GM12878 (cell line): ENCODE measurements around the gene PCDHGB2. TPM values are rescaled to one million over a fixed set of nuclear protein-coding genes. Genes with fewer than 3 reads are reported as not detected.

Source experiments
- ATAC-seq: fragments of 200-7000 bp; cut with Tn5 transposase; 3 replicates; pipeline ENCODE4 v1.9.1; 2020; ENCODE audit warnings: mild to moderate bottlenecking, moderate library complexity
- Bru-seq: library from RNA; stranded (reverse); fragments of 400-500 nt; gene quantifications from one replicate; lab custom pipeline; 2021; lab: Mats Ljungman, UMichigan
- BruChase-seq, 2 experiments: library from RNA; stranded (reverse); fragments of 400-500 nt; gene quantifications; one replicate each; lab custom pipeline; 2021; lab: Mats Ljungman, UMichigan
- BruUV-seq: library from RNA; stranded (reverse); fragments of 400-500 nt; replicated peaks from 2 replicates; lab custom pipeline; 2021; lab: Mats Ljungman, UMichigan
- CTCF ChIA-PET: fragments of 300-600 bp; sonication (Branson Sonifier 250); formaldehyde crosslinking; extraction: SDS; loops from one replicate; lab custom pipeline; 2021; ENCODE audit warnings: inconsistent platforms; lab: Yijun Ruan, JAX
- POLR2A ChIA-PET: fragments of 350-600 bp; formaldehyde crosslinking; extraction: SDS; loops from one replicate; lab custom pipeline; 2021; ENCODE audit warnings: inconsistent platforms; lab: Charles Lee
- RAD21 ChIA-PET: fragments of 300-600 bp; sonication (Branson Sonifier 250); formaldehyde crosslinking; loops from one replicate; lab custom pipeline; 2023; ENCODE audit warnings: antibody characterized with exemption; ENCODE audit not compliant: unreplicated experiment; lab: Charles Lee
- SMC1A ChIA-PET: fragments of 300-600 bp; sonication (Branson Sonifier 250); formaldehyde crosslinking; loops from one replicate; lab custom pipeline; 2023; ENCODE audit not compliant: unreplicated experiment, uncharacterized antibody; lab: Charles Lee
- DNase-seq: peaks from one replicate; pipeline ENCODE4 v3.0.0-alpha.2; 2011; ENCODE audit warnings: low read depth, low spot score
- FAIRE-seq: peaks from 3 replicates; lab custom pipeline; 2011; peaks lifted over from hg19 to GRCh38; lab: Jason Lieb, UNC
- H2AFZ ChIP-seq: 2 replicates; pipeline ENCODE4 v1.6.0; 2011; ENCODE audit warnings: low read depth, low read length, control low read depth; ENCODE audit not compliant: control insufficient read depth
- H3K27ac ChIP-seq: 2 replicates; pipeline ENCODE4 v1.5.1; 2011; ENCODE audit warnings: control low read depth; ENCODE audit not compliant: control insufficient read depth, insufficient read depth
- H3K27me3 ChIP-seq, 2 experiments: replicated peaks in 1 of 2; 2 replicates each; pipeline versions ENCODE4 v1.6.0 to v1.6.1; 2011; ENCODE audit warnings: low read length in 1 of 2; ENCODE audit not compliant: control insufficient read depth in 2 of 2, insufficient read depth in 2 of 2
- H3K36me3 ChIP-seq, 2 experiments: 2 replicates each; pipeline ENCODE4 v1.5.1; 2011; ENCODE audit warnings: low read length in 1 of 2; ENCODE audit not compliant: control insufficient read depth in 2 of 2, insufficient read depth in 2 of 2
- H3K4me1 ChIP-seq: 2 replicates; pipeline ENCODE4 v1.6.1; 2011; ENCODE audit warnings: mild to moderate bottlenecking, low read length, moderate library complexity, mixed read lengths; ENCODE audit not compliant: control insufficient read depth, insufficient read depth
- H3K4me2 ChIP-seq: 2 replicates; pipeline ENCODE4 v1.6.0; 2011; ENCODE audit warnings: control low read depth; ENCODE audit not compliant: control insufficient read depth, insufficient read depth
- H3K4me3 ChIP-seq: fragments of 200-600 bp; sonication (generic); 2 replicates; pipeline ENCODE4 v1.5.1; 2016
- H3K79me2 ChIP-seq: 2 replicates; pipeline ENCODE4 v1.6.0; 2011; ENCODE audit warnings: low read length; ENCODE audit not compliant: control insufficient read depth, insufficient read depth
- H3K9ac ChIP-seq: 2 replicates; pipeline ENCODE4 v1.8.0; 2011; ENCODE audit warnings: low read length, control low read depth, mixed read lengths; ENCODE audit not compliant: control insufficient read depth, insufficient read depth
- H3K9me3 ChIP-seq: replicated peaks from 3 replicates; pipeline ENCODE4 v1.5.1; 2011; ENCODE audit warnings: mild to moderate bottlenecking, low read length; ENCODE audit not compliant: control insufficient read depth, insufficient read depth
- H4K20me1 ChIP-seq: 2 replicates; pipeline ENCODE4 v1.6.0; 2011; ENCODE audit not compliant: control insufficient read depth, insufficient read depth
- CEBPZ ChIP-seq: fragments of 150-350 bp; IDR thresholded peaks from 2 replicates; pipeline ENCODE4 v1.6.1; 2016; ENCODE audit warnings: low read depth, low read length
- E2F4 ChIP-seq: IDR thresholded peaks from 2 replicates; pipeline ENCODE4 v1.6.1; 2012; ENCODE audit warnings: low read depth, low read length, improper control_type of control experiment
- FOXK2 ChIP-seq: fragments of 450-650 bp; IDR thresholded peaks from 2 replicates; pipeline ENCODE4 v1.6.1; 2017; ENCODE audit warnings: mild to moderate bottlenecking, moderate library complexity
- HDAC6 ChIP-seq: fragments of 200-600 bp; sonication (generic); IDR thresholded peaks from one replicate; pipeline ENCODE4 v1.8.0; 2017; ENCODE audit warnings: antibody characterized with exemption; ENCODE audit not compliant: unreplicated experiment
- JUND ChIP-seq: IDR thresholded peaks from 2 replicates; pipeline ENCODE4 v1.6.1; 2012; ENCODE audit warnings: low read depth, mild to moderate bottlenecking, low read length, improper control_type of control experiment, moderate library complexity
- LARP7 ChIP-seq: fragments of 450-650 bp; IDR thresholded peaks from 2 replicates; pipeline ENCODE4 v1.6.1; 2017; ENCODE audit warnings: mild to moderate bottlenecking
- MAX ChIP-seq: IDR thresholded peaks from 2 replicates; pipeline ENCODE4 v1.6.1; 2012; ENCODE audit warnings: low read depth, low read length, improper control_type of control experiment
- MEF2B ChIP-seq: fragments of 450-650 bp; IDR thresholded peaks from 2 replicates; pipeline ENCODE4 v1.6.1; 2018; ENCODE audit warnings: mild to moderate bottlenecking, moderate library complexity; ENCODE audit not compliant: partially characterized antibody, poor library complexity, severe bottlenecking
- MYB ChIP-seq: fragments of 150-350 bp; IDR thresholded peaks from 2 replicates; pipeline ENCODE4 v1.6.1; 2014; ENCODE audit warnings: mild to moderate bottlenecking, low read depth, low read length, borderline replicate concordance
- NBN ChIP-seq: fragments of 450-650 bp; IDR thresholded peaks from 2 replicates; pipeline ENCODE4 v1.6.1; 2016
- RAD21 ChIP-seq: IDR thresholded peaks from 2 replicates; pipeline ENCODE4 v1.6.1; 2011; ENCODE audit warnings: mild to moderate bottlenecking, low read depth, low read length, moderate library complexity; ENCODE audit not compliant: insufficient read depth
- RCOR1 ChIP-seq: conservative IDR thresholded peaks from 2 replicates; pipeline ENCODE4 v1.6.1; 2012; ENCODE audit warnings: low read depth, low read length, improper control_type of control experiment
- STAT1 ChIP-seq: fragments of 450-650 bp; conservative IDR thresholded peaks from 2 replicates; pipeline ENCODE4 v1.6.1; 2014; ENCODE audit warnings: antibody characterized with exemption, mild to moderate bottlenecking
- WGBS: methylation state at CpG from one replicate; pipeline ENCODE4 v1.1.6; 2016; ENCODE audit warnings: low lambda C conversion rate; ENCODE audit not compliant: insufficient replicate concordance, insufficient coverage; ENCODE audit errors: missing lambda C conversion rate; 5-methylcytosine and 5-hydroxymethylcytosine counted together
- in situ Hi-C: fragments of 300-500 bp; cut with MboI; formaldehyde crosslinking; loops from 9 replicates; pipeline ENCODE4 v1.14.3; 2018; ENCODE audit warnings: mixed read lengths
- intact Hi-C: fragments of 100-400 bp; cut with micrococcal nuclease; formaldehyde crosslinking; loops from one replicate; pipeline ENCODE4 v1.14.2; 2022; ENCODE audit not compliant: unreplicated experiment
- long read RNA-seq, 2 experiments: library from polyadenylated mRNA; unstranded; transcript quantifications; one replicate each; pipeline ENCODE4 v2.0.0, GENCODE V29; 2019 to 2020
- polyA minus RNA-seq, 3 experiments: library from RNA; depleted of rRNA, polyadenylated mRNA; stranded (reverse); fragments of >200 nt; gene quantifications; 2 replicates each; pipeline ENCODE4 v1.2.3, GENCODE V29; 2011
- polyA plus RNA-seq, 11 experiments: library from polyadenylated mRNA; depleted of rRNA in 4 of 11; unstranded in 6 of 11; stranded (reverse) in 5 of 11; fragments of >200 nt; fragmentation: Nextera tagmentation in 4 of 11; fragmentation: Illumina TruSeq in 1 of 11; extraction: Ambion mirVana in 4 of 11; extraction: Trizol in 1 of 11; gene quantifications; 1 replicate in 1 of 11; 2 replicates in 10 of 11; pipeline versions ENCODE4 v1.2.1 to v1.2.3, GENCODE V29; 2011 to 2016; ENCODE audit warnings: inconsistent platforms in 2 of 11, missing spikeins in 2 of 11, low read depth in 1 of 11
- total RNA-seq, 4 experiments: library from RNA; depleted of rRNA in 3 of 4; stranded (reverse); fragments of >200 nt in 3 of 4; fragmentation: Illumina TruSeq in 1 of 4; extraction: Trizol in 1 of 4; gene quantifications; 2 replicates each; pipeline versions ENCODE4 v1.2.1 to v1.2.3, GENCODE V29; 2013 to 2021
- TF ChIP-seq, protein P1 (sequence below), 3 experiments: IDR thresholded peaks in 2 of 3; conservative IDR thresholded peaks in 1 of 3; 2 replicates each; pipeline ENCODE4 v1.5.1; 2011; ENCODE audit warnings: low read depth in 3 of 3, low read length in 3 of 3, mild to moderate bottlenecking in 3 of 3, control low read depth in 2 of 3, moderate library complexity in 2 of 3, inconsistent platforms in 1 of 3, mixed read lengths in 1 of 3; ENCODE audit not compliant: control insufficient read depth in 2 of 3, insufficient read depth in 1 of 3; ENCODE audit errors: extremely low read depth in 1 of 3

PCDHGB2 gene
- total RNA-seq (2013; cell fraction: nucleolus; rRNA removed), result 6.9 and 7.3 TPM in 2 replicates
- total RNA-seq (2014; rRNA removed), result 0.11 and 0.38 TPM in 2 replicates
- total RNA-seq (2014; rRNA removed; fragmentation: Illumina TruSeq; extraction: Trizol), result 0.28 and 0.31 TPM in 2 replicates
- total RNA-seq (2021), result 0.16 and 0.38 TPM in 2 replicates
- 0.22 TPM for polyA plus RNA-seq (2011; ENCODE audit: low read depth)
- 0.20 and 0.27 TPM in 2 replicates for polyA plus RNA-seq (2011; rRNA removed)
- polyA plus RNA-seq (2011; cell fraction: cytosol; rRNA removed), result 0.24 and 0.35 TPM in 2 replicates
- 0.84 and 1.1 TPM in 2 replicates for polyA plus RNA-seq (2011; cell fraction: nucleus; rRNA removed)
- polyA plus RNA-seq (2012), result 0.14 and 0.20 TPM in 2 replicates
- 0.15 and 0.35 TPM in 2 replicates for polyA plus RNA-seq (2014; fragmentation: Illumina TruSeq; extraction: Trizol)
- not detected for polyA plus RNA-seq (2014; fragmentation: Nextera tagmentation; extraction: Ambion mirVana)
- polyA plus RNA-seq (2014; rRNA removed), result 0.06 and 0.20 TPM in 2 replicates
- polyA plus RNA-seq (2016; fragmentation: Nextera tagmentation; extraction: Ambion mirVana), result under 1 TPM; 0.14 to 0.24 TPM
- 0.73 and 1.3 TPM in 2 replicates for polyA minus RNA-seq (2011; rRNA and poly(A)+ RNA removed)
- not detected in 2 replicates for polyA minus RNA-seq (2011; cell fraction: cytosol; rRNA and poly(A)+ RNA removed)
- polyA minus RNA-seq (2011; cell fraction: nucleus; rRNA and poly(A)+ RNA removed), result 1.6 and 3.4 TPM in 2 replicates
- percentile 36 among the genes with signal in this experiment for Bru-seq, nascent RNA
- percentile 39 among the genes with signal in this experiment for BruChase-seq, experiment 1, labeled RNA remaining after a 6-hour chase
- BruChase-seq, experiment 2, labeled RNA remaining after a 2-hour chase, result percentile 37 among the genes with signal in this experiment
- long read RNA-seq, experiment 1, result 0 reads
- long read RNA-seq, experiment 2, result 0 reads

GRCh38 chr5:141359790-141360426 lies at the start of gene PCDHGB2:
Gene PCDHGB2, plus strand, starts transcription at chr5:141359994. Its CDS starts 142 bp downstream, at chr5:141360136.
- Histone ChIP-seq H2AFZ (no peak within 1 kb of the TSS), H3K4me3 (peak within 1 kb of the TSS; percentile 12), H3K27me3 (no peaks in the 10 kb centered on the region), H3K4me1 (no peaks in the 10 kb centered on the region), H4K20me1 (no peaks in the 10 kb centered on the region), H3K36me3 (no peaks in the 10 kb centered on the region), H3K9me3 (peaks cover 6% of the 10 kb centered on the region; the same call in 2 of the 3 replicates), H3K4me2 (no peak within 1 kb of the TSS), H3K27ac (no peak within 1 kb of the TSS), H3K9ac (no peak within 1 kb of the TSS), H3K79me2 (no peaks in the 10 kb centered on the region)
- ChIA-PET POLR2A (no interaction called here), CTCF (interaction anchor here (0.6 to 1.4 kb wide), 5 partner anchors 10 to 204 kb away, joined by 3 to 4 read pairs (median 3); partner anchors contain the start of gene PCDHGB3), SMC1A (no interaction called here), RAD21 (no interaction called here)
- BruUV-seq, result no TSS peak
- in situ Hi-C loops, result no loop called here
- WGBS, result 31% methylated on average over 24 of the region's 24 CpGs
- peak; percentile 64 for ATAC-seq
- DNase-seq, result no peak
- FAIRE-seq, result no peak
- intact Hi-C loops, result no loop called here
- TF ChIP-seq JUND, result no peak
- TF ChIP-seq MYB, result no peak
- TF ChIP-seq E2F4, result no peak
- TF ChIP-seq STAT1, result no peak
- TF ChIP-seq NBN, result no peak
- TF ChIP-seq, protein P1, sequence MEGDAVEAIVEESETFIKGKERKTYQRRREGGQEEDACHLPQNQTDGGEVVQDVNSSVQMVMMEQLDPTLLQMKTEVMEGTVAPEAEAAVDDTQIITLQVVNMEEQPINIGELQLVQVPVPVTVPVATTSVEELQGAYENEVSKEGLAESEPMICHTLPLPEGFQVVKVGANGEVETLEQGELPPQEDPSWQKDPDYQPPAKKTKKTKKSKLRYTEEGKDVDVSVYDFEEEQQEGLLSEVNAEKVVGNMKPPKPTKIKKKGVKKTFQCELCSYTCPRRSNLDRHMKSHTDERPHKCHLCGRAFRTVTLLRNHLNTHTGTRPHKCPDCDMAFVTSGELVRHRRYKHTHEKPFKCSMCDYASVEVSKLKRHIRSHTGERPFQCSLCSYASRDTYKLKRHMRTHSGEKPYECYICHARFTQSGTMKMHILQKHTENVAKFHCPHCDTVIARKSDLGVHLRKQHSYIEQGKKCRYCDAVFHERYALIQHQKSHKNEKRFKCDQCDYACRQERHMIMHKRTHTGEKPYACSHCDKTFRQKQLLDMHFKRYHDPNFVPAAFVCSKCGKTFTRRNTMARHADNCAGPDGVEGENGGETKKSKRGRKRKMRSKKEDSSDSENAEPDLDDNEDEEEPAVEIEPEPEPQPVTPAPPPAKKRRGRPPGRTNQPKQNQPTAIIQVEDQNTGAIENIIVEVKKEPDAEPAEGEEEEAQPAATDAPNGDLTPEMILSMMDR (IDR thresholded peaks at IDR 0.05 in 2 of 3, conservative IDR thresholded peaks at IDR 0.05 in 1 of 3; ENCODE audit: control insufficient read depth in 2 of 3, extremely low read depth in 1 of 3, insufficient read depth in 1 of 3, low read depth in 3 of 3, low read length in 3 of 3), result peak; percentile 7 to 53 (median 35); a peak in 4 of 6 replicates
- TF ChIP-seq RCOR1, result no peak
- TF ChIP-seq CEBPZ, result no peak
- no peak for TF ChIP-seq HDAC6
- no peak for TF ChIP-seq MAX
- no peak for TF ChIP-seq MEF2B
- TF ChIP-seq FOXK2, result no peak
- TF ChIP-seq RAD21, result peak; percentile 47; the same call in 1 of the 2 replicates
- no peak for TF ChIP-seq LARP7
